Skeletal muscle tissue (tissue), 4 donors: ENCODE data around the gene ASRGL1. TPM values are rescaled to one million over a fixed set of nuclear protein-coding genes. Genes with fewer than 3 reads are reported as not detected.
"Not testable (repeated sequence)": the region's sequence is repeated elsewhere in the genome, so short reads cannot be mapped to it uniquely, and the experiment has no call there.

ENCODE experiments used
- H3K27ac ChIP-seq: one replicate; pipeline ENCODE4 v1.7.0; 2013; ENCODE audit warnings: mild to moderate bottlenecking, low read depth, low read length, inconsistent platforms
- H3K27me3 ChIP-seq, 3 donors: one replicate each; pipeline ENCODE4 v1.7.0; 2013; ENCODE audit warnings: low read length in 3 of 3; ENCODE audit not compliant: control insufficient read depth in 3 of 3, insufficient read depth in 3 of 3
- H3K36me3 ChIP-seq, 3 donors: one replicate each; pipeline ENCODE4 v1.7.0; 2013; ENCODE audit warnings: low read length in 3 of 3; ENCODE audit not compliant: control insufficient read depth in 3 of 3, insufficient read depth in 3 of 3
- H3K4me1 ChIP-seq, 3 donors: one replicate each; pipeline ENCODE4 v1.7.0; 2013; ENCODE audit warnings: low read length in 3 of 3, mild to moderate bottlenecking in 3 of 3; ENCODE audit not compliant: control insufficient read depth in 3 of 3, insufficient read depth in 3 of 3
- H3K4me3 ChIP-seq, 3 donors: one replicate each; pipeline ENCODE4 v1.7.0; 2013; ENCODE audit warnings: low read length in 3 of 3
- H3K9ac ChIP-seq, 3 donors: one replicate each; pipeline ENCODE4 v1.7.0; 2013; ENCODE audit warnings: low read length in 3 of 3, mild to moderate bottlenecking in 3 of 3, moderate library complexity in 2 of 3, low read depth in 1 of 3
- H3K9me3 ChIP-seq, 3 donors: one replicate each; pipeline ENCODE4 v1.7.0; 2013; ENCODE audit warnings: low read length in 3 of 3; ENCODE audit not compliant: control insufficient read depth in 3 of 3
- total RNA-seq: library from RNA; depleted of rRNA; stranded (reverse); fragments of >200 nt; gene quantifications from one replicate; pipeline ENCODE4 v1.2.3, GENCODE V29; 2014
- donor health status: Osteomylitis.

The ASRGL1 gene
- total RNA-seq, 1 donor from 2014 or later, result 3.7 TPM

- H3K36me3 ChIP-seq, H3K9ac ChIP-seq, H3K9me3 ChIP-seq, H3K27me3 ChIP-seq, H3K4me1 ChIP-seq, H3K27ac ChIP-seq, H3K4me3 ChIP-seq: not testable (repeated sequence)
Observed at GRCh38 chr11:62325781-62326180, 11.5 kb upstream of the ASRGL1 start.

DNA sequence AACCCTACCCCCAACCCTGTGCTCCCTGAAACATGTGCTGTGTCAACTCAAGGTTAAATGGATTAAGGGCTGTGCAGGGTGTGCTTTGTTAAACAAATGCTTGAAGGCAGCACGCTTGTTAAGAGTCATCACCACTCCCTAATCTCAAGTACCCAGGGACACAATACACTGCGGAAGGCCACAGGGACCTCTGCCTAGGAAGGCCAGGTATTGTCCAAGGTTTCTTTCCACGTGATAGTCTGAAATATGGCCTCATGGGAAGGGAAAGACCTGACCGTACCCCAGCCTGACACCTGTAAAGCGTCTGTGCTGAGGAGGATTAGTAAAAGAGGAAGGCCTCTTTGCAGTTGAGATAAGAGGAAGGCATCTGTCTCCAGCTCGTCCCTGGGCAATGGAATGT, 10.5 kb upstream of the ASRGL1 start:
- not testable (repeated sequence) for H3K4me3 ChIP-seq

DNA sequence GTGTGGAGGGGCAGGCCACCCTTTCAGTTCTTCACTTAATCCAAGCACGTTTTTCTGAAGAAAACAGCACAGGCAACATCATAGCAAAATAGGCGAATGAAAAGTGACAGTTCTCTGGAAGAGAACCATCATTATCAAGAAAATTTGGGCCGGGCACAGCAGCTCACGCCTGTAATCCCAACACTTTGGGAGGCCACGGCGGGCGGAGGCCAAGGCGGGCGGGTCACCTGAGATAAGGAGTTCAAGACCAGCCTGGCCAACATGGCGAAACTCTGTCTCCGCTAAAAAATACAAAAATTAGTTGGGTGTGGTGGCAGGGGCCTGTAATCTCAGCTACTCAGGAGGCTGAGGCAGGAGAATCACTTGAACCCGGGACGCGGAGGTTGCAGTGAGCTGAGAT, 9.7 kb upstream of the ASRGL1 start:
- H3K9me3 ChIP-seq, H3K27me3 ChIP-seq, H3K4me3 ChIP-seq, H3K27ac ChIP-seq, H3K4me1 ChIP-seq, H3K36me3 ChIP-seq, H3K9ac ChIP-seq: not testable (repeated sequence)

More for the DNA sequence above, 10.5 kb upstream of the ASRGL1 start:
- H3K9ac ChIP-seq, H3K4me1 ChIP-seq, H3K27me3 ChIP-seq, H3K36me3 ChIP-seq, H3K27ac ChIP-seq, H3K9me3 ChIP-seq: not testable (repeated sequence)

DNA sequence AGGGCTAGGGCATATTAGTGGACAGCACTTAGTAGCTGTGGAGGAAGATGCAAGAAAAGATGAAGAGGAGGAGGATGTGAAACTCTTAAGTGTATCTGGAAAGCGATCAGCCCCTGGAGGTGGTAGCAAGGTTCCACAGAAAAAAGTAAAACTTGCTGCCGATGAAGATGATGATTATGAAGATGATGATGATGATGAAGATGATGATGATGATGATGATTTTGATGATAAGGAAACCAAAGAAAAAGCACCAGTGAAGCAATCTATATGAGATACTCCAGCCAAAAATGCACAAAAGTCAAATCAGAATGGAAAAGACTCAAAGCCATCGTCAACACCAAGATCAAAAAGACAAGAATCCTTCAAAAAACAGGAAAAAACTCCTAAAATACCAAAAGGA, 6.0 kb upstream of the ASRGL1 start:
- H3K9me3 ChIP-seq, H3K36me3 ChIP-seq, H3K9ac ChIP-seq, H3K4me3 ChIP-seq, H3K27ac ChIP-seq, H3K4me1 ChIP-seq: not testable (repeated sequence)
- peaks cover 0 to 11% (median 3%) of the 10 kb centered on the region in 3 donors for H3K27me3 ChIP-seq

GRCh38 chr11:62333768-62334167, 3.5 kb upstream of the ASRGL1 start:
- H3K9me3 ChIP-seq, result no peaks in the 10 kb centered on the region
- no peak overlapping the region for H3K27ac ChIP-seq
- no peaks in the 10 kb centered on the region for H3K36me3 ChIP-seq
- H3K4me3 ChIP-seq, result no peak overlapping the region
- H3K9ac ChIP-seq, result no peak overlapping the region
- H3K27me3 ChIP-seq, result peaks cover 0 to 11% (median 3%) of the 10 kb centered on the region in 3 donors
- H3K4me1 ChIP-seq, result peaks cover 6 to 7% (median 7%) of the 10 kb centered on the region in 3 donors

- H3K36me3 ChIP-seq, H3K4me1 ChIP-seq, H3K27ac ChIP-seq, H3K9me3 ChIP-seq: not testable (repeated sequence)
- Histone ChIP-seq H3K9ac (peak overlapping the region in 2 of 3 donors; percentile 61 to 82), H3K4me3 (peak overlapping the region; percentile 60 to 82 (median 75)), H3K27me3 (peaks cover 0 to 11% (median 3%) of the 10 kb centered on the region in 3 donors)
Observed at GRCh38 chr11:62336949-62337302, 322 bp upstream of the ASRGL1 start.

- Histone ChIP-seq H3K4me3 (peak overlapping the region; percentile 60 to 82 (median 75)), H3K4me1 (peaks cover 6 to 7% (median 7%) of the 10 kb centered on the region in 3 donors), H3K9me3 (no peaks in the 10 kb centered on the region), H3K36me3 (no peaks in the 10 kb centered on the region), H3K27me3 (peaks cover 0 to 4% (median 3%) of the 10 kb centered on the region in 3 donors), H3K9ac (peak overlapping the region; percentile 61 to 82 (median 68)), H3K27ac (no peak overlapping the region)
Observed at GRCh38 chr11:62338218-62338617, 970 bp downstream of the ASRGL1 start.

DNA sequence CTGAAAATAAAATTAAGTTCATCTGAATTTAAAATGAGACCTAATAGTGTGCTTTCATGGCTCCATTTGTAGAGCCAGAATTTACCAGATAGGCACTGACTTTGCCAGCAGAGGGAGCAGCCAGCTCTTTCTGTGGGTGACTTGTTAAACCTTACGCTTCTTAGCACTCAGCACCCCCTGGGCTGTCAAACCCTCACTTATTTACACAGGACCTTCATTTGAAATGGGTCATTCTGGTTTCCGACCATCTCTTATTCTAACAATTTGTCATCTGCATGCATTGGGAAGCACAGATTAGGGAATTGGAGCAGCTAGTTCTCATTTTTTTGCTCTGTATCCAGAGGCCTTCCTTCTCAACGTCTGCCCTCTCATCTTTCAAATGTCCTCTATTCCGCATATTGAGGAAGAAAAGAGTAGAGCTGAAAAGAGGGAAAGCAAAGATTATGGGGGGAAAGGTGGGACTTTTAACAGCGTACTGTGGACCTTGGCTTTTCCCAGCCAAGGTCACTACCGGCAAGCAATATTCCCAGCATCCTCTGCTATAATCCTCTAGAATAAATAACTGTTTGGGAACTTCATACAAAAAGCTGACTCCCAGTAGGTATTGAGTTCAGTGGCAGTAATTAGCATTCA, 3.1 kb downstream of the ASRGL1 start:
- H3K4me1 ChIP-seq, result peaks cover 6 to 7% (median 7%) of the 10 kb centered on the region in 3 donors
- peaks cover 0 to under 1% (median 0%) of the 10 kb centered on the region in 3 donors for H3K27me3 ChIP-seq
- no peak overlapping the region for H3K9ac ChIP-seq
- H3K9me3 ChIP-seq, result no peaks in the 10 kb centered on the region
- no peak overlapping the region for H3K4me3 ChIP-seq
- peak overlapping the region; percentile 17 for H3K27ac ChIP-seq
- H3K36me3 ChIP-seq, result no peaks in the 10 kb centered on the region

DNA sequence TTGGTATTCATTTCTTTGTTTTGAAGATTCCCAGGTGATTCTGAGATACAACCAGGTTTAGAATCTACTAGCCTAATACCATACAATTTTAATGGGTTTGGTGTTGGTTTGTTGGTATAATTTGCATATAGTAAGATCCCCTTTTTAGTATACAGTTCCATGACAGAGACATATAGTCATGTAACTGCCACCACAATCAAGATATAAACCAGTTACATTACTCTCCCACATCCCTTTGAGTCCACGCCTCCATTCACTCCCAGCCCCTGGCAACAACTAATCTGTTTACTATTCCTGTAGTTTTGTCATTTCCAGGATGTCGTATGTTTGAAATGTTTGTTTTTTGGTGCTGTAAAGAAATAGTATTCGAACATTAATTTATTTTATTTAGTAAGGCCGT, 4.3 kb downstream of the ASRGL1 start:
- H3K4me1 ChIP-seq, result peaks cover 6 to 7% (median 7%) of the 10 kb centered on the region in 3 donors
- H3K9me3 ChIP-seq, result no peaks in the 10 kb centered on the region
- H3K9ac ChIP-seq, result no peak overlapping the region
- no peak overlapping the region for H3K4me3 ChIP-seq
- no peak overlapping the region for H3K27ac ChIP-seq
- H3K27me3 ChIP-seq, result no peaks in the 10 kb centered on the region
- H3K36me3 ChIP-seq, result no peaks in the 10 kb centered on the region

DNA sequence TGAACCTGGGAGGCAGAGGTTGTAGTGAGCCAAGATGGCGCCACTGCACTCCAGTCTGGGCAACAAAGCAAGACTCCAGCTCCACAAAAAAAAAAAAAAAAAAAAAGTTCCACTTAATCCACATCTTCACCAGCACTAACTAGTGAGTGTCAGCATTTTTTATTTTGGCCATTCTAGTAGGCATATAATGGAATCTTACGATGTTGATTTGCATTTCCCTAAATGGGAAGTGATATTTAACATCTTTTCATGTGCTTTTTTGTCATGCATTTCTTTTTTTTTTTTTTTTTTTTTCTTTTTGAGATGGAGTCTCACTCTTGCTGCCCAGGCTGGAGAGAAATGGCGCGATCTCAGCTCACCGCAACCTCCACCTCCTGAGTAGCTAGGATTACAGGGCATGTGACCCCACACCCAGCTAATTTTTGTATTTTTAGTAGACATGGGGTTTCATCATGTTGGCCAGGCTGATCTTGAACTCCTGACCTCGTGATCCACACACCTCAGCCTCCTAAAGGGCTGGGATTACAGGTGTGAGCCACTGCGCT, 6.5 kb downstream of the ASRGL1 start:
- not testable (repeated sequence) for H3K9me3 ChIP-seq, H3K4me3 ChIP-seq, H3K36me3 ChIP-seq, H3K27me3 ChIP-seq, H3K4me1 ChIP-seq, H3K27ac ChIP-seq, H3K9ac ChIP-seq
